Measurements from ENCODE around the gene MPP3. TPM values are rescaled to one million over a fixed set of nuclear protein-coding genes. Genes with fewer than 3 reads are reported as not detected.

The MPP3 gene
- total and polyA plus RNA-seq, 2 donors (not counting 1 experiment from before 2014, with no cell fraction given), result 0.16 TPM; not detected in 1

DNA sequence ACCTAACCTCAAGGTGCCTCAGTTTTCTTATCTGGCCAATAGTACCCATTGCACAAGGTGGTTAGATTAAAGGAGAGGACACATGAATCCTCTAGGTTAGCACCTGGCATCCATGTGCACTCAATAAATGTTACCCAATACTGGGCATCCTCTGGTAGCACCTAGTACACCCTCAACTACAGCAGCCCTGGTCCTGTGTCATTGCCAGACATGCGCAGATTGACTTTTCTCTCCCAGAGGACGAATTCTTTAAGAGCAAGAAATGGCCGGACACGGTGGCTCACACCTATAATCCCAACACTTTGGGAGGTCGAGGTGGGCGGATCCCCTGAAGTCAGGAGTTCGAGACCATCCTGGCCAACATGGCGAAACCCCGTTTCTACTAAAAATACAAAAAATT, 61.5 kb downstream of the MPP3 start:
- 100% methylated on average over 4 of the region's 9 CpGs for WGBS (ENCODE audit: insufficient coverage)
- intact Hi-C loops (cut with micrococcal nuclease), result no loop called here
- ChIA-PET CTCF (interaction anchor here (0.6 kb wide), 1 partner anchor 1310 kb away, joined by 3 read pairs; no protein-coding TSS in a partner anchor), POLR2A (no interaction called here)
- Histone ChIP-seq H3K4me2 (replicated peaks; ENCODE audit: low read depth, low read length, poor library complexity, severe bottlenecking) (no peak overlapping the region), H3K27me3 (replicated peaks in 1 of 4; ENCODE audit: control extremely low read depth in 1 of 4, control insufficient read depth in 3 of 4, insufficient read depth in 4 of 4, low read length in 3 of 4) (no peaks in the 10 kb centered on the region), H3K4me3 (ENCODE audit: control extremely low read depth in 1 of 5, extremely low read depth in 1 of 5, insufficient read depth in 1 of 5, low read depth in 2 of 5, low read length in 4 of 5) (no peak overlapping the region), H2AFZ (ENCODE audit: insufficient read depth, low read depth, low read length, poor library complexity, severe bottlenecking) (no peak overlapping the region), H3K27ac (ENCODE audit: low read length in 2 of 2) (no peak overlapping the region), H3K36me3 (replicated peaks in 1 of 2; ENCODE audit: control extremely low read depth in 1 of 2, control insufficient read depth in 1 of 2, extremely low read depth in 1 of 2, insufficient read depth in 2 of 2, low read length in 1 of 2) (peaks cover 0 to 7% of the 10 kb centered on the region in 2 experiments), H3K9me3 (ENCODE audit: control extremely low read depth in 1 of 3, control insufficient read depth in 2 of 3, insufficient read depth in 1 of 3, low read length in 2 of 3) (peaks cover 0 to 6% (median 0%) of the 10 kb centered on the region in 3 donors), H4K20me1 (ENCODE audit: control insufficient read depth, insufficient read depth, low read length, poor library complexity, severe bottlenecking) (no peaks in the 10 kb centered on the region), H3K79me2 (ENCODE audit: control insufficient read depth, insufficient read depth, low read length) (no peaks in the 10 kb centered on the region), H3K4me1 (ENCODE audit: control insufficient read depth in 2 of 2, insufficient read depth in 2 of 2, low read length in 2 of 2) (peaks cover 31 to 33% of the 10 kb centered on the region in 2 donors), H3K9ac (ENCODE audit: low read length) (no peak overlapping the region)
- Mint-ChIP-seq H3K27ac (no peak overlapping the region), H3K4me3 (no peak overlapping the region), H3K27me3 (no peaks in the 10 kb centered on the region), H3K9me3 (ENCODE audit: insufficient read depth) (no peaks in the 10 kb centered on the region), H3K4me1 (peaks cover 39% of the 10 kb centered on the region)
- no peak for ATAC-seq (ENCODE audit: low read depth)
- no peak for TF ChIP-seq EZH2 (IDR thresholded peaks at IDR 0.05; ENCODE audit: borderline replicate concordance, insufficient read depth, low read depth, low read length, poor library complexity, severe bottlenecking)
- TF ChIP-seq, protein P1, sequence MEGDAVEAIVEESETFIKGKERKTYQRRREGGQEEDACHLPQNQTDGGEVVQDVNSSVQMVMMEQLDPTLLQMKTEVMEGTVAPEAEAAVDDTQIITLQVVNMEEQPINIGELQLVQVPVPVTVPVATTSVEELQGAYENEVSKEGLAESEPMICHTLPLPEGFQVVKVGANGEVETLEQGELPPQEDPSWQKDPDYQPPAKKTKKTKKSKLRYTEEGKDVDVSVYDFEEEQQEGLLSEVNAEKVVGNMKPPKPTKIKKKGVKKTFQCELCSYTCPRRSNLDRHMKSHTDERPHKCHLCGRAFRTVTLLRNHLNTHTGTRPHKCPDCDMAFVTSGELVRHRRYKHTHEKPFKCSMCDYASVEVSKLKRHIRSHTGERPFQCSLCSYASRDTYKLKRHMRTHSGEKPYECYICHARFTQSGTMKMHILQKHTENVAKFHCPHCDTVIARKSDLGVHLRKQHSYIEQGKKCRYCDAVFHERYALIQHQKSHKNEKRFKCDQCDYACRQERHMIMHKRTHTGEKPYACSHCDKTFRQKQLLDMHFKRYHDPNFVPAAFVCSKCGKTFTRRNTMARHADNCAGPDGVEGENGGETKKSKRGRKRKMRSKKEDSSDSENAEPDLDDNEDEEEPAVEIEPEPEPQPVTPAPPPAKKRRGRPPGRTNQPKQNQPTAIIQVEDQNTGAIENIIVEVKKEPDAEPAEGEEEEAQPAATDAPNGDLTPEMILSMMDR (IDR thresholded peaks at IDR 0.05), result no peak
- DNase-seq, result no peak

GRCh38 chr17:43770957-43771356, 62.0 kb downstream of the MPP3 start:
- ChIA-PET CTCF (interaction anchor here (0.6 to 16.1 kb wide), 2 partner anchors 74 to 1087 kb away, joined by 3 to 524 read pairs; no protein-coding TSS in a partner anchor), POLR2A (no interaction called here)
- H2AFZ ChIP-seq (ENCODE audit: insufficient read depth, low read depth, low read length, poor library complexity, severe bottlenecking), result no peak overlapping the region
- H3K27ac ChIP-seq (ENCODE audit: low read length in 2 of 2), result no peak overlapping the region
- no peaks in the 10 kb centered on the region for H4K20me1 ChIP-seq (ENCODE audit: control insufficient read depth, insufficient read depth, low read length, poor library complexity, severe bottlenecking)
- intact Hi-C loops (cut with micrococcal nuclease), result no loop called here
- WGBS (ENCODE audit: insufficient coverage), result 80% methylated on average over 1 of the region's 2 CpGs
- TF ChIP-seq, protein P1 (IDR thresholded peaks at IDR 0.05), result no peak
- H3K9me3 ChIP-seq (ENCODE audit: control extremely low read depth in 1 of 3, control insufficient read depth in 2 of 3, insufficient read depth in 1 of 3, low read length in 2 of 3), result peaks cover 0 to 6% (median 0%) of the 10 kb centered on the region in 3 donors
- H3K4me1 Mint-ChIP-seq, result peaks cover 39% of the 10 kb centered on the region
- ATAC-seq (ENCODE audit: low read depth) (no peak), DNase-seq (no peak)
- no peak overlapping the region for H3K27ac Mint-ChIP-seq
- H3K4me2 ChIP-seq (replicated peaks; ENCODE audit: low read depth, low read length, poor library complexity, severe bottlenecking), result no peak overlapping the region
- peaks cover 0 to 7% of the 10 kb centered on the region in 2 experiments for H3K36me3 ChIP-seq (replicated peaks in 1 of 2; ENCODE audit: control extremely low read depth in 1 of 2, control insufficient read depth in 1 of 2, extremely low read depth in 1 of 2, insufficient read depth in 2 of 2, low read length in 1 of 2)
- no peak overlapping the region for H3K9ac ChIP-seq (ENCODE audit: low read length)
- H3K4me3 Mint-ChIP-seq, result no peak overlapping the region
- peaks cover 31 to 33% of the 10 kb centered on the region in 2 donors for H3K4me1 ChIP-seq (ENCODE audit: control insufficient read depth in 2 of 2, insufficient read depth in 2 of 2, low read length in 2 of 2)
- no peaks in the 10 kb centered on the region for H3K9me3 Mint-ChIP-seq (ENCODE audit: insufficient read depth)
- no peaks in the 10 kb centered on the region for H3K27me3 Mint-ChIP-seq
- no peak overlapping the region for H3K4me3 ChIP-seq (ENCODE audit: control extremely low read depth in 1 of 5, extremely low read depth in 1 of 5, insufficient read depth in 1 of 5, low read depth in 2 of 5, low read length in 4 of 5)
- H3K79me2 ChIP-seq (ENCODE audit: control insufficient read depth, insufficient read depth, low read length), result no peaks in the 10 kb centered on the region
- H3K27me3 ChIP-seq (replicated peaks in 1 of 4; ENCODE audit: control extremely low read depth in 1 of 4, control insufficient read depth in 3 of 4, insufficient read depth in 4 of 4, low read length in 3 of 4), result no peaks in the 10 kb centered on the region
